ENCODE data around the gene RNGTT.

RNGTT gene

GRCh38 chr6:88890860-88891845, 72.3 kb downstream of the RNGTT start:
- no peak for TF ChIP-seq CTCF (IDR thresholded peaks at IDR 0.05; ENCODE audit: low read length, missing control alignments)
- peak; percentile 4 for DNase-seq (ENCODE audit: low read depth)
- H3K4me3 ChIP-seq (replicated peaks; ENCODE audit: low read depth, low read length): no peak overlapping the region

GRCh38 chr6:88890394-88890793, 73.0 kb downstream of the RNGTT start:
- no peak for TF ChIP-seq CTCF (IDR thresholded peaks at IDR 0.05; ENCODE audit: low read length, missing control alignments)
- peak; percentile 7 for DNase-seq (ENCODE audit: low read depth)
- no peak overlapping the region for H3K4me3 ChIP-seq (replicated peaks; ENCODE audit: low read depth, low read length)

GRCh38 chr6:88884361-88884760, 79.1 kb downstream of the RNGTT start:
- no peak overlapping the region for H3K4me3 ChIP-seq (replicated peaks; ENCODE audit: low read depth, low read length)
- TF ChIP-seq CTCF (IDR thresholded peaks at IDR 0.05; ENCODE audit: low read length, missing control alignments): no peak
- no peak for DNase-seq (ENCODE audit: low read depth)

- no peak for TF ChIP-seq CTCF (IDR thresholded peaks at IDR 0.05; ENCODE audit: low read length, missing control alignments)
- no peak for DNase-seq (ENCODE audit: low read depth)
Measured at GRCh38 chr6:88882536-88882935, 80.9 kb downstream of the RNGTT start.

GRCh38 chr6:88881451-88881850, 82.0 kb downstream of the RNGTT start:
- DNase-seq (ENCODE audit: low read depth): peak; percentile 14
- TF ChIP-seq CTCF (IDR thresholded peaks at IDR 0.05; ENCODE audit: low read length, missing control alignments): no peak
- no peak overlapping the region for H3K4me3 ChIP-seq (replicated peaks; ENCODE audit: low read depth, low read length)

More at GRCh38 chr6:88882536-88882935, 80.9 kb downstream of the RNGTT start:
- no peak overlapping the region for H3K4me3 ChIP-seq (replicated peaks; ENCODE audit: low read depth, low read length)

- no peak for TF ChIP-seq CTCF (IDR thresholded peaks at IDR 0.05; ENCODE audit: low read length, missing control alignments)
- DNase-seq (ENCODE audit: low read depth): no peak
- H3K4me3 ChIP-seq (replicated peaks; ENCODE audit: low read depth, low read length): no peak overlapping the region
Measured at GRCh38 chr6:88880021-88880420, 83.4 kb downstream of the RNGTT start.

Measured in fibroblast of pulmonary artery (primary cell).